HEK293T (cell line): ENCODE measurements around the gene LIPN.

Experiments
- CTCF ChIA-PET: fragments of 350-600 bp; formaldehyde crosslinking; extraction: SDS; loops from one replicate; lab custom pipeline; 2021; ENCODE audit warnings: antibody characterized with exemption, inconsistent platforms; lab: Yijun Ruan, JAX
- POLR2A ChIA-PET: fragments of 350-600 bp; formaldehyde crosslinking; extraction: SDS; loops from one replicate; lab custom pipeline; 2020; ENCODE audit warnings: antibody characterized with exemption, inconsistent platforms; lab: Yijun Ruan, JAX
- DNase-seq: peaks from one replicate; pipeline ENCODE4 v3.0.0; 2012; ENCODE audit warnings: mixed read lengths; ENCODE audit errors: extremely low spot score
- ARNT ChIP-seq: fragments of 450-650 bp; IDR thresholded peaks from 2 replicates; pipeline ENCODE4 v1.6.1; 2017; ENCODE audit warnings: mild to moderate bottlenecking
- BHLHE40 ChIP-seq: fragments of 450-650 bp; IDR thresholded peaks from 2 replicates; pipeline ENCODE4 v1.6.1; 2016; ENCODE audit warnings: mild to moderate bottlenecking, moderate library complexity, borderline replicate concordance
- CTBP1 ChIP-seq: fragments of 450-650 bp; IDR thresholded peaks from 2 replicates; pipeline ENCODE4 v1.6.1; 2016; ENCODE audit warnings: borderline replicate concordance
- ELF4 ChIP-seq: fragments of 450-650 bp; IDR thresholded peaks from 2 replicates; pipeline ENCODE4 v1.6.1; 2017; ENCODE audit warnings: antibody characterized with exemption
- FOXA1 ChIP-seq: fragments of 450-650 bp; IDR thresholded peaks from 2 replicates; pipeline ENCODE4 v1.6.1; 2016; ENCODE audit warnings: mild to moderate bottlenecking
- FOXK2 ChIP-seq: fragments of 450-650 bp; IDR thresholded peaks from 2 replicates; pipeline ENCODE4 v1.6.1; 2016; ENCODE audit warnings: mild to moderate bottlenecking
- FOXM1 ChIP-seq: fragments of 450-650 bp; IDR thresholded peaks from 2 replicates; pipeline ENCODE4 v1.6.1; 2017; ENCODE audit warnings: mild to moderate bottlenecking, borderline replicate concordance
- HDGF ChIP-seq: fragments of 450-650 bp; IDR thresholded peaks from 2 replicates; pipeline ENCODE4 v1.6.1; 2017; ENCODE audit warnings: antibody characterized with exemption, borderline replicate concordance
- L3MBTL2 ChIP-seq: fragments of 450-650 bp; conservative IDR thresholded peaks from 2 replicates; pipeline ENCODE4 v1.6.1; 2016; ENCODE audit warnings: mild to moderate bottlenecking
- LEF1 ChIP-seq: fragments of 450-650 bp; IDR thresholded peaks from 2 replicates; pipeline ENCODE4 v1.6.1; 2017; ENCODE audit warnings: mild to moderate bottlenecking, borderline replicate concordance
- NFRKB ChIP-seq: fragments of 450-650 bp; IDR thresholded peaks from 2 replicates; pipeline ENCODE4 v1.6.1; 2016; ENCODE audit warnings: mild to moderate bottlenecking, moderate library complexity
- SP1 ChIP-seq: fragments of 450-650 bp; IDR thresholded peaks from 2 replicates; pipeline ENCODE4 v1.6.1; 2017
- SUZ12 ChIP-seq: fragments of 450-650 bp; IDR thresholded peaks from 2 replicates; pipeline ENCODE4 v1.6.1; 2016; ENCODE audit warnings: mild to moderate bottlenecking
- TARDBP ChIP-seq: fragments of 450-650 bp; IDR thresholded peaks from 2 replicates; pipeline ENCODE4 v1.6.1; 2016
- ZNF384 ChIP-seq: fragments of 450-650 bp; IDR thresholded peaks from 2 replicates; pipeline ENCODE4 v1.6.1; 2016
- TF ChIP-seq, protein P1 (sequence below): fragments of 450-650 bp; IDR thresholded peaks from 2 replicates; pipeline ENCODE4 v1.6.1; 2016

Gene LIPN

DNA sequence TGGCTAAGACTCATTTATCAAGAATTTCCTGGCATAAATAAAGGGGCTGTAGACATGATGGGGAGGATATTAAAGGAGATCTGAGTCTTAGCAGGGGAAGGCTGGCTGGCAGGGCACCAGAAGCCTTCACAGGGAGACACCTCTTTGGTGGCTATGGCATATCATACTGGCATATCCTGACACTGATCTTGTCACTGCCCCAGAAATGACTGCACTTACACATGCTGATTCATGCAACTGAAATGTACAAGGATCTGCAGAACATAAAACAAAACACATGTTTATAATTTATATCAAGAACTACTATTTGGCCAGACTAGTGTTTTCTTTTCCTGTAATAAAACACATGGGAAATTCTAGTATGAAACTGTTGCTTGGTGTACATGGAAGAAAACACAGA, 5.5 kb upstream of the LIPN start:
- ChIA-PET POLR2A (no interaction called here), CTCF (no interaction called here)
- TF ChIP-seq FOXM1, result no peak
- TF ChIP-seq TARDBP, result no peak
- no peak for TF ChIP-seq ZNF384
- no peak for TF ChIP-seq HDGF
- TF ChIP-seq LEF1, result no peak
- no peak for TF ChIP-seq FOXK2
- TF ChIP-seq SUZ12, result no peak
- TF ChIP-seq NFRKB, result no peak
- no peak for TF ChIP-seq ARNT
- no peak for DNase-seq

DNA sequence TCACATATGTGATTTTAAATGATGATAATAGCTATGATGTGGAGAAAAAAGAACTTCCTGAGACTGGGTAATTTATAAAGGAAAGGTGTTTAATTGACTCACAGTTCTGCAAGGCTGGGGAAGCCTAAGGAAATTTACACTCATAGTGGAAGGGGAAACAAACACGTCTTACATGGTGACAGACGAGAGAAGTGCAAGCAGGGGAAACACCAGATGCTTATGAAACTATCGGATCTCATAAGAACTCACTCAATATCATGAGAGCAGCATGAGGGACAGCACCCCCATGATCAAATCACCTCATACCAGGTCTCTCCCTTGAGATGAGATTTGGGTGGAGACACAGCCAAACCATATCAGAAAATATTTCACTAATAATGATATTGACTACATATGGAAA, 4.1 kb upstream of the LIPN start:
- ChIA-PET POLR2A (no interaction called here), CTCF (no interaction called here)
- TF ChIP-seq SUZ12, result no peak
- TF ChIP-seq ARNT, result no peak
- no peak for TF ChIP-seq NFRKB
- no peak for TF ChIP-seq FOXM1
- no peak for TF ChIP-seq L3MBTL2
- TF ChIP-seq SP1, result no peak
- no peak for TF ChIP-seq TARDBP
- DNase-seq, result no peak

GRCh38 chr10:88756660-88757059, 3.2 kb upstream of the LIPN start:
- ChIA-PET CTCF (no interaction called here), POLR2A (no interaction called here)

GRCh38 chr10:88762906-88763305, 3.1 kb downstream of the LIPN start:
- DNase-seq, result no peak
- POLR2A ChIA-PET, result no interaction called here
- TF ChIP-seq CTBP1 (no peak), HDGF (no peak), SUZ12 (no peak), ELF4 (no peak), LEF1 (no peak), NFRKB (no peak), L3MBTL2 (no peak), ZNF384 (no peak), FOXA1 (no peak)
- TF ChIP-seq, protein P1, sequence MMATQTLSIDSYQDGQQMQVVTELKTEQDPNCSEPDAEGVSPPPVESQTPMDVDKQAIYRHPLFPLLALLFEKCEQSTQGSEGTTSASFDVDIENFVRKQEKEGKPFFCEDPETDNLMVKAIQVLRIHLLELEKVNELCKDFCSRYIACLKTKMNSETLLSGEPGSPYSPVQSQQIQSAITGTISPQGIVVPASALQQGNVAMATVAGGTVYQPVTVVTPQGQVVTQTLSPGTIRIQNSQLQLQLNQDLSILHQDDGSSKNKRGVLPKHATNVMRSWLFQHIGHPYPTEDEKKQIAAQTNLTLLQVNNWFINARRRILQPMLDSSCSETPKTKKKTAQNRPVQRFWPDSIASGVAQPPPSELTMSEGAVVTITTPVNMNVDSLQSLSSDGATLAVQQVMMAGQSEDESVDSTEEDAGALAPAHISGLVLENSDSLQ, result no peak
- CTCF ChIA-PET, result no interaction called here

More at GRCh38 chr10:88756660-88757059, 3.2 kb upstream of the LIPN start:
- DNase-seq, result no peak
- TF ChIP-seq BHLHE40 (no peak), ELF4 (no peak), FOXA1 (no peak), CTBP1 (no peak), FOXK2 (no peak), SP1 (no peak), NFRKB (no peak), ARNT (no peak), TARDBP (no peak), HDGF (no peak), SUZ12 (no peak), L3MBTL2 (no peak), LEF1 (no peak)

- ChIA-PET CTCF (no interaction called here), POLR2A (no interaction called here)
- DNase-seq, result no peak
- no peak for TF ChIP-seq LEF1
- no peak for TF ChIP-seq SUZ12
- TF ChIP-seq TARDBP, result no peak
- no peak for TF ChIP-seq ELF4
- TF ChIP-seq NFRKB, result no peak
- TF ChIP-seq FOXA1, result no peak
- no peak for TF ChIP-seq ARNT
- no peak for TF ChIP-seq FOXK2
- TF ChIP-seq ZNF384, result no peak
- no peak for TF ChIP-seq CTBP1
- TF ChIP-seq FOXM1, result no peak
- no peak for TF ChIP-seq HDGF
- TF ChIP-seq L3MBTL2, result no peak
- TF ChIP-seq BHLHE40, result no peak
- TF ChIP-seq, protein P1, result no peak
- TF ChIP-seq SP1, result no peak
These were observed 3.6 kb downstream of the LIPN start for GRCh38 chr10:88763441-88763840.

- CTCF ChIA-PET, result no interaction called here
- no peak for DNase-seq
- no peak for TF ChIP-seq L3MBTL2
- TF ChIP-seq FOXM1, result no peak
- no peak for TF ChIP-seq FOXK2
- no peak for TF ChIP-seq FOXA1
- TF ChIP-seq CTBP1, result no peak
- TF ChIP-seq HDGF, result no peak
- TF ChIP-seq TARDBP, result no peak
- no peak for TF ChIP-seq BHLHE40
- no peak for TF ChIP-seq ARNT
- no peak for TF ChIP-seq LEF1
- TF ChIP-seq ELF4, result no peak
- no peak for TF ChIP-seq SUZ12
- no peak for TF ChIP-seq SP1
- TF ChIP-seq ZNF384, result no peak
- TF ChIP-seq, protein P1, result no peak
- no peak for TF ChIP-seq NFRKB
- POLR2A ChIA-PET, result no interaction called here
These were observed 4.3 kb downstream of the LIPN start for GRCh38 chr10:88764110-88764509.
